COLO829 (cell line): ENCODE measurements around the gene UBR3.

Source experiments
- DNase-seq: peaks from one replicate; pipeline ENCODE4 v3.0.0; 2012; ENCODE audit warnings: low spot score

Gene UBR3

DNA sequence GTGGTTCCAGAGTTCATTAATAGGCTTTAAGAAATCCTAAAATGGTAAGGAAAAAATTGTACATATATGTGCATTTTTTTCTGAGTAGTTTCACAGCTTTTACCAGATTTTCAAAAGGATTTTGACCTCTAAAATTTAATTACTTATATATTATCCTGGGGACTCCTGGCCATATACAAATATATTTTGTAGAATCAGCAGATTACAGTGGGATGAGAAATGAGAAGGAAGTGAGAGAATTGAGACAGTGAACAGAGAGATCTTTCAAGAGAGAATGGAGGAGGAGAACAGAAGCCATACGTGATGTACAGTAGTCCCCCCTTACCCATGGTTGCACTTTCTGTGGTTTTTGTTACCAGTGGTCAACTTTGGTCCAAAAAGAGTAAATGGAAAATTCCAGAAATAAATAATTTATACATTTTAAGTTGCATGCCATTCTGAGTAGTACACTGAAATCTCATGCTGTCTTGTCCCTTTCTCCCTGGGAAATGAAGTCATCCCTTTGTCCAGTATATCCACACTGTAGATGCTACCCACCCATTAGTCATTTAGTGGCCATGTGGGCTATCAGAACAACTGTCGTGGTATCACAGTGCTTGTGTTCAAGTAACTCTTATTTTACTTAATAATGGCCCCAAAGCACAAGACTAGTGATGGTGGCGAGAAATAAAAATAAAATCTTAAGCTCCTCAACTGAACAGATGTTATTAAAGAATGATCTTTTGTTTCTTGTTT lies 220.2 kb downstream of the UBR3 start:
- no peak for DNase-seq

DNA sequence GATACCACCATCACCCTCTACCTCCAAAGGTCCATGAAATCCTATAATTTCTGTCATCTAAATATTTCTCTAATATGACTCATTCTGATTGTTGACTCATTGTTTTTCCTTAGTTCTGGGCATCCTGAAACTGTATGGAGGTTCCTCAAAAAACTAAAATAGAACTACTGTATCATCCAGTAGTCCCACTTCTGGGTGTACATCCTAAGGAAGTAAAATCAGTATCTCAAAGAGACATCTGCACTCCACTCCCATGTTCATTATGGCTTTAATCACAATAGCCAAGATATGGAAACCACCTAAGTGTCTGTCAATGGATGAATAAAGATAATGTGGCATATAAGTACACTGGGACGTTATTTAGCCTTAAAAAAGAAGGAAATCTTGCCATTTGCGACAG lies 224.9 kb downstream of the UBR3 start:
- no peak for DNase-seq

DNA sequence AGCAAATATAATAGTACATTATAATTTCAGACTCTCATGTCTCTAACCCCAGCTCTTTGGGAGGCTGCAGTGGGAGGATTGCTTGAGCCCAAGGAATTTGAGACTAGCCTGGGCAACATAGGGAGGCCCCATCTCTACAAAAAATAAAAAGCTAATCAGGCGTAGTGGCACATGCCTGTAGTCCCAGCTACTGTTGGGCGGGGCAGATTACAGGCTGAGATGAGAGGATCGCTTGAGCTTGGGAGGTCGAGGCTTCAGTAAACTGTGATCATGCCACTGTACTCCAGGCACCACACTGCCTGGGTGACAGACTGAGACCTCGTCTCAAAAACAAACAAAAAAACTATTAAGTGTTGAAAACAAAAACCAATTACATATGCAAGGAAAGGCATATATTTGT lies 227.7 kb downstream of the UBR3 start:
- no peak for DNase-seq

DNA sequence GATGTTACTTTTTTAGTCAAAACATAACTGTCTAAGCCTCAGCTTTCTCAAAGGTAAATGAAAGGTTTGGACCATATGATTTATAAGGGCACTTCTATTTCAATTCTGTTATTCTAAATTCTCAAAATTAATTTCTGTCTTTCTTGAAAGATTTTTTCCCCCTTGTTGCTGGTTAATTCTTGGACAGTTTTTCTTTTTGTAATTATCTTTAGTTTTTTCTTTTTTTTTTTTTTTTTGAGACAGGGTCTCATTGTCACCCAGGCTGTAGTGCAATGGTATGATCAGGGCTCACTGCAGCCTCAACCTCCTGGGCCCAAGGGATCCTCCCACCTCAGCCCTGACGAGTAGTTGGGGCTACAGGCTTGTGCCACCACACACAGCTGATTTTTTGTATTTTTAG lies 229.6 kb downstream of the UBR3 start:
- no peak for DNase-seq

DNA sequence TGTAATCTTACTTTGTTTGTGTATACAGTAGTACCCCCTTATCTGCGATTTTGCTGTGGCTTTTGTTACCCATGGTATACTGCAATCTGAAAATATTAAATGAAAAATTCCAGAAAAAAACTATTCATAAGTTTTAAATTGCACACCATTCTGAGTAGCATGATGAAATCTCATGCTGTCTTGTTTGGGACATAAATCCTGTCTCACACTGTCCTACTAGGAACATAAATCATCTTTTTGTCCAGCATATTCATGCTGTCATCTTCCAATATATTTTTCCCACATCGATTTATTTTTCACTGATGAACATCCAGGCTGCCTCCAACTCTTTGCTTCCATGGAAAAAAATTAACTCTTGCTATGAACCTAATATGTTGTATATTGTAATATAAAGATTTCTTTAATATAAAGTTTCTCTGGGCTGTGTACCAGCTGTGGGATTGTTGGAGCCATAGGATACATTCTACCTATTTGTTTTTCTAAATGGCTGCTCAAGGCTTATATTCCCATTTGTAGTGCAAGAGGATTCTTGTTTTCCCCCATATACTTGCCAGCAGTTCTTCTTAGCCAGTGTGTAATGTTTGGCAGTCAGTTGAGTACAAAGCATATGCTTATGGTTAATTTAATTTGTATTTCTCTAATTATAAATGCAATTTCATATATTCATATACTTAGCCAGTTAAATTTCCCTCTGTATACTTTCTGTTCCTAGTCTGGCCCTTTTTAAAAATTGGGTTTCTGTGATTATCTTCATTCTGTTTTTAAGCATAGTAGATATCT lies 236.4 kb downstream of the UBR3 start:
- DNase-seq = no peak

DNA sequence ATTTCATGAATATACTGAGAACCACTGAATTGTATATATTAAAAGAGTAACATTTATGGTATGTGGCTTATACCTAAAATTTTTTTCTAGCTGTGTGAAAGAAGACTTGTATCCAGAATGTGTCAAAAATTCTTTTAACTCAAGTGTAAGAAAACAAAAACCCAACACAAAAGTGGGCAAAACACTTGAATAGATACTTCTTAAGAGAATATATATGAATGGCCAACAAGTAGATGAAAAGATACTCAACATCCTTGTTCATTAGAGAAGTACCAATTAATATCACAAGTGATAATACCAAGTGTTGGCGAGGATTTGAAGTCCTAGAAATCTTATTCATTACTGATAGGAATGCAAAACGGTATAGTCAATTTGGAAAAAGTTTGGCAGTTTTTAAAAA lies 243.5 kb downstream of the UBR3 start:
- DNase-seq = no peak

DNA sequence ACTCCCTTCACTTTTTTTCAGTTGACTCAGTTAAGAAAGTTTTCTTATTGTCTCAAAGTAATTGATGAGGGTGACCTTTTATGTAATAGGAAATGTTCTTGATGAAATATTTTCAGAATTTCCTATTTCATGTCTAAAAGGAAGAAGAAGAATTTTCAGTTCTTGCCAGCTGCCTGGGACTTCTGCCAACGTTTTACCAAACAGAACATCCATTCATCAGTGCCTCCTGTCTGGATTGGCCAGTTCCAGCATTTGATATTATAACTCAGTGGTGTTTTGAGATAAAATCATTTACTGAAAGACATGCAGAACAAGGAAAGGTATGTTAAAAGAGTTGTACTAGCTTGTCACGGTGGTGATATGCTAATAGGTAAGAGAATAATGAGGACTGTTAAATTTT lies 246.0 kb downstream of the UBR3 start:
- peak; percentile 89 for DNase-seq

DNA sequence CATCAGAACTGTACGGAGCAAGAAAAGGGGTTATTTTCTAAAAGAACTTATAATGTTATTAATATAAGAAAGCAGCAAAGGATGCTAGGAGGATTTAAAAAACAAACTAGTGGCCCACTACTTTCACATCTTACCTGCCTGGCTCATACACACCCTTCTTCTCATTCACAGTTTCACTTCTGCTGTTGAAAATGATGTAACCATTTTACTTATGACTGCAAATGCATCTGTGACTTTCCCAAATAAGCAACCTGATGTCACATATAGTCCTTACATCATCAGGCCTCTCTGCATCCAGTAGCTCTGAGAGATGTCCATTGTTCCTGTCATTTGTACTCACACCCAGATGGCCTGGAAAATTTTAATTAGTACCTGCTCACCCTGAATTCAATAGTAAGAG lies 248.9 kb downstream of the UBR3 start:
- no peak for DNase-seq

DNA sequence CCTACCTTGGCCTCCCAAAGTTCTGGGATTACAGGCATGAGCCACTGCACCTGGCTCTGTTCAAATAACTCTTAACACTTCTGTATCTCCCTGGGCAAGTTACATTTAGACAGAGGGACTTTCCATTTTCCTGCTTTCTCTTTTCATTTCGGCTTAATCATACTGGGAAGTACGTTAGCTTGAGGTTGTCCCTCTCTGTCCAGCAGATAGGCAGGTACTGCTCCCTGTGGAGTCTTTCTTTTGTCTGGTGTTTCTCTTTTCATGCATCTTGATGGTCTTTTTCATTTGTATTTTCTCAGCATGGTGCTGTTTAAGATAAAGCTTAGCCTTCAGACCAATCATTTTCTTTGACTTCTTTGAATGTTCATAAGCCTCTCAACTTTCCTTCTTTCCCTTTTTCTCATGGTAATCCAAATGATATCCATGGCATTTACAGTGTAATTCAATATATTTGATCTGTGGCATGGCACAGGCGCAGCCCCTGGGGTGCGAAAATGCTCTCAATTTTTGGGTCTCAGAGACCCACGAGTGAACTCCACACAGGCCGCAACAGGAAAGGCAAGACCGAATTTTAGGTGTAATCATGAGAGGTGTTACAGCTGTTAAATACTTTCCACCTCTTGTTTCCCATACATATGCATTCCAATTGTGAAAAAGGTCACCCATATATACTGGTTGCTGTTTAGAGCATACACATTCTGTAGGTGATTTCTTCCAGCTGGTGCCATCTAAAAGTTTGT lies 250.7 kb downstream of the UBR3 start:
- DNase-seq = no peak

DNA sequence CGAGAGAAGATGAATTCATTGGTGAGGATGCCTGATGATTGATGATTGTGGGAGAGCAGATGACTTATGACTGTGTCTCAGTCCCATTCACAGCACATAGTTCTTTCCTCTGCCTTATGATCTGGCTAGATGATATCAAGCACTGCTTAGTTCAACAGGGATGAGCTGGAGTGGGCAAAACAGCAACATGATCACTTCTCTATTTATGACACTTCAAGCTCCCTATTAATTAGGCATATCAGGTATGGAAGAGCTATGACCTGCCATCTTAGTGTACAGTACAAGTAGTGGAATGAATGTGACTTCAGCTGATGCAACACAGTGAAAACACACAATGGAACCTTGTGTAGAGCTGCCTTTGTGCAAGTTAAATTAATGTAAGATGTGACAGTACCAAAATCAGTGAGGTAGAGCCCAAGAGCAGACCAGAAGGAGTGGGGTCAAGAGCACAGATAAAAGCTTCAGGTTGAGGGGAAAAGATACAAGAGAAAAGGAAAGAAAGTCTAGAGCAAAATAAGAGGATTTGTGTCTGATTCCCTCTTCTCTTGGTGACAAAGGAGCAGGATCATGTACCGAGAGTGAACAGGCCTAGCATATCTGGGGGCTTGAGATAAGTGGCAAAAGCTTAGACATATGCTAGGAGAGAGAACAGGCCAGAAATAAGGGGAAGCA lies 257.7 kb downstream of the UBR3 start:
- DNase-seq = no peak

DNA sequence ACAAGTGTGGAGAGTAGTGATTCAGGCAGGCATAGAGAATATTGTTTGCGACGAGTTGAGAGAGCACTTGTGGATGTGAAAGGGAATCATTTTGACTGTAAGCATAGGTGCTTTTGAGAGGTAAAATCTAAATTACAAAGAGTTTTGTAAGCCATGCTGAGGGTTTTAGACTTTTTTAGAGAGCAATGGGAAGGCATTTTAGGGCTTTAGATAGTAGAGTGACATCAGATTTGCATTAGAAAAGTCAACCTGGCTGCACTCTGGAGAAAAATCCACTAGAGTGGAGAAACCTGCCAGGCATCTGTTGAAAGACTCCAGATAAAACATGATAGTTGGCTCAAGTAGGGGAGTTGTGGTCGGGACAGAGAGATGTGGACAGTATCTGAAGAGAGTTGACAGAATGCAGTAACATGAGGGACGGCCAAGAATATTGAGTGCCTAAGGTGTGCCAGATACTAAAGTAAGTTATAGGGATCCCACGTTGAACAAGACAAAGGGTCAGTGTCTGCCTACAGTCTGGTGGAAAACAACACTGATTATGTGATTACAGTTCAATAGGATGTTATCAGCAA lies 258.9 kb downstream of the UBR3 start:
- no peak for DNase-seq

DNA sequence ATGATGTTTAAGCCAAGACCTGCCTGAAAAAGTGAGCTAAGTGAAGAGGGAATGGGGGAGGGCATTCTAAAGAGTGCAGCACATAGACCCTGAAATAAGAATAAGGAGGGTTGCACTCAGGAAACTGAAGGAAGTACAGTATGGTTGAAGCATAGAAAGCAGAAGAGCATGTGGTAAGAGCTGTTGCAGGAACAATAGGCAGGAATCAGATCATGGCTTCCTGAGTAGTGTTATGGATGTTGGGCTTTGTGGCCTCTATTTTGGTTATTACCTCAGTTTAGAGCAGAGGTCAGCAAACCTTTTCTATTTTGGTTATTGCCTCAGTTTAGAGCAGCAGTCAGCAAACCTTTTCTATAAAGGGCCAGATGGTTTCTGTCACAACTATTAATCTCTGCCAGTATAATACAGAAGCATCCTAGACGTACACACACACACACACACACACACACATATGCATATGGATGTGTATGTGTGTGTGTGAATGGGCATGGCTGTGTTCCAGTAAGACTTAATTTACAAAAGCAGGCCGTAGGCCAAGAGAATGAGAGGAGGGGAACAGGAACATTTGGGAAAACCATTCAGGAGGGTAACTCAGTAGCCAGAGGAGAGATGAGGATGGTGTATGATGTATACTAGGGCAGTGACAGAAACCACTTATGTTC lies 259.6 kb downstream of the UBR3 start:
- DNase-seq = no peak

DNA sequence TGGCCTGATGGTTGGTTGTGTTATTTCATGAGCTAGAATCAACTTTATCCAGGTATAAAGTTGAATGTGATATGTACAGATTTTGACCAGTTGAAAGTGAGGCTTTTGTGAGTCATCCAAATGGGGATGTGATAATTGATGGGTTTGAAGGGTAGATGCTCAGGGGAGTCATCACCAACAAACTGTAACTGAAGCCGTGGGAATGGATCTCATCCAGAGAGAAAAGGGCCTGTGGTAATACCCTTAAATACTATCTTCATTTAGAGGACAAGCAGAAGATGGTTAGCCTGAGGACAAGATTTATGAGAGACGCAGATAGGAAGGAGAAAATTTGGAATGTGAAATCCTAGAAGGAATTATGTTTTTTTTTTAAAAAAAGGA lies 260.1 kb downstream of the UBR3 start:
- no peak for DNase-seq

DNA sequence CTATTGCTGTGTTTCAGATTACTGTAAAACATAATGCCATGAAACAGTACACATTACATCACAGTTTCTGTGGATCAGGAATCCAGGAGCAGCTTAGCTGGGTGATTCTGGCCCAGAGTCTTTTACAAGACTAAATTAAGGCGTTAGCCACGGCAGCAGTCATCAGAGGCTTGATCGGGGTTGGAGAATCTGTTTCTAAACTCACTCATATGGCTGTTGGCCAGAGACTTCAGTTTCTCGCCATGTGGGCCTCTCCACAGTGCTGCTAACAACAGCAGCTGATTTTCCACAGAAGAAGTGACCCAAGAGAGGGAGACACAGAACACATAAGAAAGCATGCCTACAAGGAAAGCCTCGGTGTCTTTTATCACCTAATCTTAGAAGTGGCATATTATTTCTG lies 261.5 kb downstream of the UBR3 start:
- no peak for DNase-seq

DNA sequence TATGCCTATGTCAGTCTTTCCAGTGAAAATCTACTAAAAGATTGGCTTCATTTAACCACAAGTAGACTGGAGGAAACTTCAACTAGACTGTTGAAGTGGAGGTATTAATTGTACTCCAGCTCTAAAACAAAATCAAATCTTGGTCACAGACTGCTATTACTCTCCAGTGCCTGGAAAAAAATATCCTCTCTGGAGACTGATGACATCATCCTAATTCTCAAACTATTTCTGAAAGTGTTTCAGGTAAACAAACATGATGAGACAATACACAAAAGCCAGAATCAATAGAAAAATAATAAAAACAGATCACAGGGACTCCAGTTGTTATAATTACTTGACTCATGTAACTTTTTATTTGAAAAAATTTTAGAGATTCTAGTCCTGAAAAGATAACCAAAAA lies 263.0 kb downstream of the UBR3 start:
- DNase-seq = no peak

DNA sequence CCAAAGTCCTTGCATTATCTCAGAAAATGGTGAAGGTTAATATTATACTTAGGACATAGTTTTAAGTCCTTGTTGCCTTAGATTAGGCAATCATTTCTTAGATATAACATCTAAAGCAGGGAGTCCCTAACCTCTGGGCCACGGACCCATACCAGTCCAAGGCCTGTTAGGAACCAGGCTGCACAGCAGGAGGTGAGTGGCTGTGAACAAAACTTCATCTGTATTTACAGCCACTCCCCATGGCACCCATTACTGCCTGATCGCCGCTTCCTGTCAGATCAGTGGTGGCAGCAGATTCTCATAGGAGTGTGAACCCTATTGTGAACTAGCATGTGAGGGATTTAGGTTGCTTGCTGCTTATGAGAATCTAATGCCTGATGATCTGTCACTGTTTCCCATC lies 264.2 kb downstream of the UBR3 start:
- DNase-seq = no peak

DNA sequence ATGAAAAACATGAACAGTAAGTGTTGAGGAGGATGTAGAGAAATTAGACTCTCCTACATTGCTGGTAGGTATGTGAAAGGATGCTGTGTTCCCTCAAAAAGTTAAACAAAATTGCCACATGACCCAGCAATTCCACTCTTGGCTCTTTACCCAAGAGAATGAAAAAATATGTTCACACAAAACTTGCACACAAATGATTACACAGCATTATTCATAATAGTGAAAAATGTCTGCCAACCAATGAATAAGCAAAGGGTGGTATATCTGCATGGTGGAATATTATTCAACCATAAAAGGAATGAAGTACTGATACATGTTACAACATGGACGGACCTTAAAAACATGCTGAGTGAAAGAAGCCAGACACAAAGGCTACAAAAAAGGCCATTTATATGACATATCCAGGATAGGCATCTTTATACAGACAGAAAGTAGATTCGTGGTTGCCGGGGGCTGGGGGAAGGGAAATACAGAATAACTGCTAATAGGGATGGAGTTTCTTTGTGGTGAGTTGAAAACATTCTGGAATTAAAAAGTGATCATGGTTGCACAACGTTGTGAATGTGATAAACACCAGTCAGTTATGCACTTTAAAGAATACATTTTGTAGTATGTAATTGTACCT lies 265.3 kb downstream of the UBR3 start:
- no peak for DNase-seq

DNA sequence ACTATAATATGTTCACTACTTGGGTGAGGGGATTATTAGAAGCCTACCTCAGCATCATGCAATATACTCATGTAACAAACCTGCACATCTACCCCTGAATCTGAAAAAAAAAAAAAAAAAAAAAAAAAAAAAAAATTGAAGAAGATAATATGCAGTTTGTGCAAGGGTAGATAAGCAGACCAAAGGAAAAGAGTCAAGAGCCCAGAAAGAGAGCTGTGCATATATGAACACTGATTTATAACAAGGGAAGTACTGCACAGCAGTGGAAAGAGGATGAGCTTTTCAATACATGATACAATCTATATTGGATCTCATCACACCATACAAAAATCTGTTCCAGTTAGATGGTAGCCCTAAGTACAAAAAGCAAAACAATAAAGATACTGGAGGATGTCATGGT lies 268.1 kb downstream of the UBR3 start:
- no peak for DNase-seq

DNA sequence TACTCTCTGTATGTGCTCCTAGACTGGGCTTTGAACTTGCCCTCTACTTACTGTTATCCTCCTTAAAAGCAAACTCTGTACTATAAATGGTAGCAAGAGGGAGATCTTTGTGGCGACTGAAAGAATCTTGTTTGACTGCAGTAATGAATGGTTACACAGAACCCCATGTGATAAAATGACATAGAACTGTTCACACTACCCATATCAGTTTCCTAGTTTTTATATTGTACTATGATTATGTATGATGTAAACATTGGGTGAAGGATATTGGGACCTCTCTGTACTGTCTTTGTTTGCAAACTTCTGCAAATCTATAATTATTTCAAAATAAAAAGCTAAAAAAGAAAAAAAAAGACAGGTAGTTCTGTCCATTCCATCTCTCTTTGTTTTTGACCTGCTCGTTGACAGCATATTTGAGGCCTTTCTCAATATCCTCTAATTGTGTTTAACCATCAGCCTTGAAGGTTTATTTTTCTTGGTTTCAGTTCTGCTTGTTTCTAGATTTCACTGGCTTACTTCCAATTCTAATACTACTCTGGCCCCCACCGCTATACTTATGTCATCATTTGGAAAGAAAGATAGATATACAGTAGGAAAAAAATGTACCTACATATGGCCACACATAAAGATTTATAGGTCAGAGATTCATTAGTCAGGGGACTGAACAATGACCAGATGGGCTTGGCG lies 271.5 kb downstream of the UBR3 start:
- DNase-seq = no peak

DNA sequence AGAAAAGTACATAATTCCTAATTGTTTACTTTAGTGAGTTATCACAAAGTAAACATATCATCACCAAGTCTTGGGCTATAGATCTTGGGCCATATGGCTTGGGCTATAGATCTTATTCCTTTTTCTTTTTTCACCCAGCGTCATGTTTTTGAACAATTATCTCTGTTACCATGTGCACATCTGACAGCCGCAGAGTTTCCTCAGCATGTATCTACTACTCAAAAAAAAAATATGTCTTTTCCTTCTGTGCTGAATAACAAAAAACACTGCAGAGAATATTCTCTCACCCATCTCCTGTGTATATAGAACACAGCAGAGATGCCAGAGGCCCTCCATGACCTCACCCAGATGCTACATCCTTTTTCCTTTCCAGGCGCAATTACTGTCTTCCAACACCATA lies 274.5 kb downstream of the UBR3 start:
- DNase-seq = no peak
